Panc1 (cell line): Measurements from ENCODE around the gene CAPZA3. TPM values are rescaled to one million over a fixed set of nuclear protein-coding genes. Genes with fewer than 3 reads are reported as not detected.
"Not testable (repeated sequence)": the region's sequence is repeated elsewhere in the genome, so short reads cannot be mapped to it uniquely, and the experiment has no call there.

ENCODE experiments used
- ATAC-seq: fragments of 200-7000 bp; cut with Tn5 transposase; 2 replicates; pipeline ENCODE4 v1.9.1; 2020; ENCODE audit warnings: mild to moderate bottlenecking, moderate library complexity
- BruUV-seq: library from RNA; stranded (reverse); fragments of 400-500 nt; replicated peaks from 2 replicates; lab custom pipeline; 2021; lab: Mats Ljungman, UMichigan
- CTCF ChIA-PET: fragments of 300-600 bp; sonication (Branson Sonifier 250); formaldehyde crosslinking; loops from one replicate; lab custom pipeline; 2022; ENCODE audit warnings: antibody characterized with exemption; lab: Charles Lee
- POLR2A ChIA-PET: fragments of 300-600 bp; sonication (Branson Sonifier 250); formaldehyde crosslinking; loops from one replicate; lab custom pipeline; 2022; ENCODE audit warnings: antibody characterized with exemption; lab: Charles Lee
- DNase-seq: peaks from one replicate; pipeline ENCODE4 v3.0.0-alpha.2; 2010; ENCODE audit warnings: low read depth, low spot score
- H3K27ac ChIP-seq: 2 replicates; pipeline ENCODE4 v1.5.1; 2011; ENCODE audit warnings: mild to moderate bottlenecking, low read length, inconsistent platforms
- H3K27me3 ChIP-seq: fragments of 200-500 bp; sonication (Bioruptor generic); 2 replicates; pipeline ENCODE4 v1.6.0; 2014; ENCODE audit warnings: low read length, inconsistent platforms; ENCODE audit not compliant: control insufficient read depth, insufficient read depth
- H3K36me3 ChIP-seq: fragments of 200-500 bp; sonication (Bioruptor generic); 2 replicates; pipeline ENCODE4 v1.5.1; 2014; ENCODE audit warnings: inconsistent platforms, mild to moderate bottlenecking, low read length, moderate library complexity; ENCODE audit not compliant: control insufficient read depth, insufficient read depth
- H3K4me1 ChIP-seq: 2 replicates; pipeline ENCODE4 v1.5.1; 2011; ENCODE audit warnings: inconsistent platforms, mild to moderate bottlenecking, low read length, moderate library complexity; ENCODE audit not compliant: control insufficient read depth, insufficient read depth
- H3K4me3 ChIP-seq, 2 experiments: 2 replicates each; pipeline ENCODE4 v1.5.1; 2011 to 2012; ENCODE audit warnings: low read depth in 2 of 2, low read length in 2 of 2, mild to moderate bottlenecking in 2 of 2, inconsistent platforms in 1 of 2, moderate library complexity in 1 of 2
- H3K9me3 ChIP-seq: fragments of 200-500 bp; sonication (Bioruptor generic); 2 replicates; pipeline ENCODE4 v1.5.1; 2014; ENCODE audit warnings: low read depth, mild to moderate bottlenecking, inconsistent platforms, low read length, moderate library complexity; ENCODE audit not compliant: control insufficient read depth, insufficient read depth
- CTCF ChIP-seq: fragments of 450-650 bp; IDR thresholded peaks from 2 replicates; pipeline ENCODE4 v1.5.1; 2017; ENCODE audit warnings: mild to moderate bottlenecking
- REST ChIP-seq, 2 experiments: IDR thresholded peaks; 2 replicates each; pipeline ENCODE4 v1.6.1; 2011 to 2012; ENCODE audit warnings: low read depth in 2 of 2, control low read depth in 1 of 2, low read length in 1 of 2, mild to moderate bottlenecking in 1 of 2, moderate library complexity in 1 of 2; ENCODE audit not compliant: insufficient read depth in 1 of 2
- SIN3A ChIP-seq: IDR thresholded peaks from 2 replicates; pipeline ENCODE4 v1.6.1; 2012; ENCODE audit warnings: low read depth, mild to moderate bottlenecking, low read length, moderate library complexity, borderline replicate concordance; ENCODE audit not compliant: insufficient read depth
- TCF7L2 ChIP-seq: IDR thresholded peaks from 2 replicates; pipeline ENCODE4 v1.6.1; 2011; ENCODE audit warnings: mild to moderate bottlenecking, low read depth, low read length, inconsistent platforms
- in situ Hi-C: cut with HindIII; loops from 2 replicates; pipeline ENCODE4 v1.10.0; 2016; ENCODE audit warnings: low sequenced_read_pairs, low pct_unique_long_range_greater_than_20kb
- intact Hi-C: fragments of 100-400 bp; cut with micrococcal nuclease; formaldehyde crosslinking; loops from one replicate; pipeline ENCODE4 v1.10.0; 2022; ENCODE audit not compliant: unreplicated experiment
- total RNA-seq: library from RNA; stranded (reverse); gene quantifications from one replicate; pipeline ENCODE4 v1.2.1, GENCODE V29; 2021; ENCODE audit not compliant: unreplicated experiment

Gene CAPZA3
- total RNA-seq, 1 experiment from 2014 or later: not detected

- TF ChIP-seq SIN3A (no peak), TCF7L2 (no peak), CTCF (no peak), REST (IDR thresholded peaks at IDR 0.05; ENCODE audit: insufficient read depth in 1 of 2, low read depth in 2 of 2, low read length in 1 of 2) (0 out of 4 replicates have a peak, but pooled peaks of 1 of the 2 experiments have one; percentile 15)
- ChIA-PET CTCF (no interaction called here), POLR2A (no interaction called here)
- Histone ChIP-seq H3K27ac (no peak overlapping the region), H3K36me3 (no peaks in the 10 kb centered on the region), H3K9me3 (no peaks in the 10 kb centered on the region), H3K27me3 (no peaks in the 10 kb centered on the region), H3K4me3 (no peak overlapping the region), H3K4me1 (no peaks in the 10 kb centered on the region)
- in situ Hi-C loops: no loop called here
- intact Hi-C loops: no loop called here
- ATAC-seq: no peak
- no TSS peak for BruUV-seq
- DNase-seq: no peak
These were observed 44.9 kb downstream of the CAPZA3 start for GRCh38 chr12:18782827-18783226.

- ATAC-seq, DNase-seq, H3K9me3 ChIP-seq, H3K36me3 ChIP-seq, H3K4me1 ChIP-seq, intact Hi-C loops, H3K4me3 ChIP-seq, BruUV-seq, in situ Hi-C loops, H3K27me3 ChIP-seq, POLR2A ChIA-PET, H3K27ac ChIP-seq, CTCF ChIA-PET: not testable (repeated sequence)
These were observed 47.5 kb downstream of the CAPZA3 start for GRCh38 chr12:18785465-18785864.

Other genes starting within 250 kb of the CAPZA3 start
- gene PLCZ1, start 107 bp upstream of the CAPZA3 start, total RNA-seq: not detected